NCI-H1417 (cell line): Measurements from ENCODE around the gene CIB4.

Experiments used
- DNase-seq, 3 experiments: peaks; one replicate each; lab custom pipeline; 2025; lab: John Stamatoyannopoulos, UW

The CIB4 gene

GRCh38 chr2:26640781-26641564 is at the start of gene CIB4:
TSS of gene CIB4 (minus strand) at chr2:26641366. CDS start at chr2:26641314, 52 bp downstream.
- DNase-seq, result no peak

- peak; percentile 87 to 97 (median 97) for DNase-seq
These were observed 46.6 kb upstream of the CIB4 start for GRCh38 chr2:26687801-26688200.

GRCh38 chr2:26687328-26687727 is 46.2 kb upstream of the CIB4 start:
- DNase-seq, result peak; percentile 86 to 94 (median 89)

GRCh38 chr2:26685989-26686839 is 45.0 kb upstream of the CIB4 start:
- DNase-seq, result peak; percentile 89 to 96 (median 89)

- peak in 2 of 3 experiments; percentile 42 to 65 for DNase-seq
These were observed 44.2 kb upstream of the CIB4 start for GRCh38 chr2:26685341-26685740.

GRCh38 chr2:26683583-26683982 is 42.4 kb upstream of the CIB4 start:
- DNase-seq, result no peak

GRCh38 chr2:26682155-26682554 is 41.0 kb upstream of the CIB4 start:
- DNase-seq, result no peak

- DNase-seq, result no peak
These were observed 40.5 kb upstream of the CIB4 start for GRCh38 chr2:26681656-26682055.

GRCh38 chr2:26679867-26680266 is 38.7 kb upstream of the CIB4 start:
- no peak for DNase-seq

- DNase-seq, result no peak
These were observed 36.9 kb upstream of the CIB4 start for GRCh38 chr2:26678035-26678434.

GRCh38 chr2:26675651-26676255 is 34.6 kb upstream of the CIB4 start:
- no peak for DNase-seq

- DNase-seq, result no peak
These were observed 33.6 kb upstream of the CIB4 start for GRCh38 chr2:26674771-26675170.

GRCh38 chr2:26674002-26674751 is 33.0 kb upstream of the CIB4 start:
- DNase-seq, result no peak

GRCh38 chr2:26672818-26673393 is 31.7 kb upstream of the CIB4 start:
- no peak for DNase-seq

GRCh38 chr2:26672112-26672817 is 31.1 kb upstream of the CIB4 start:
- no peak for DNase-seq

- DNase-seq, result no peak
These were observed 30.5 kb upstream of the CIB4 start for GRCh38 chr2:26671691-26672090.

- no peak for DNase-seq
These were observed 29.8 kb upstream of the CIB4 start for GRCh38 chr2:26670931-26671460.

- DNase-seq, result no peak
These were observed 29.0 kb upstream of the CIB4 start for GRCh38 chr2:26670171-26670570.

- DNase-seq, result no peak
These were observed 27.9 kb upstream of the CIB4 start for GRCh38 chr2:26668856-26669750.

- DNase-seq, result peak in 1 of 3 experiments; percentile 27
These were observed 26.9 kb upstream of the CIB4 start for GRCh38 chr2:26668041-26668440.
